ENCODE measurements around the gene UBAC2.

The UBAC2 gene

GRCh38 chr13:99258210-99258860 lies 57.7 kb downstream of the UBAC2 start, which contains the start of gene GPR18:
GPR18 (minus strand) TSS chr13:99258379; CDS start chr13:99255872, 2,507 bp downstream.
- no peaks in the 10 kb centered on the region for H3K9me3 ChIP-seq
- DNase-seq = no peak
- H3K27me3 ChIP-seq = no peaks in the 10 kb centered on the region
- H3K4me3 ChIP-seq (ENCODE audit: low read depth, low read length) = no peak within 1 kb of the TSS
- H3K4me1 ChIP-seq = no peaks in the 10 kb centered on the region
- no peak for TF ChIP-seq CTCF (IDR thresholded peaks at IDR 0.05; ENCODE audit: low read depth, low read length)
- peaks cover 3% of the 10 kb centered on the region for H3K36me3 ChIP-seq

- H3K4me3 ChIP-seq (ENCODE audit: low read depth, low read length) = no peak overlapping the region
- H3K4me1 ChIP-seq = no peaks in the 10 kb centered on the region
These were observed 58.3 kb downstream of the UBAC2 start for GRCh38 chr13:99258946-99259345.

GRCh38 chr13:99260216-99260615 lies 59.6 kb downstream of the UBAC2 start:
- Histone ChIP-seq H3K9me3 (no peaks in the 10 kb centered on the region), H3K27me3 (no peaks in the 10 kb centered on the region), H3K4me3 (ENCODE audit: low read depth, low read length) (no peak overlapping the region), H3K4me1 (no peaks in the 10 kb centered on the region), H3K36me3 (no peaks in the 10 kb centered on the region)
- DNase-seq = no peak
- no peak for TF ChIP-seq CTCF (IDR thresholded peaks at IDR 0.05; ENCODE audit: low read depth, low read length)

More at GRCh38 chr13:99258946-99259345, 58.3 kb downstream of the UBAC2 start:
- Histone ChIP-seq H3K9me3 (no peaks in the 10 kb centered on the region), H3K27me3 (no peaks in the 10 kb centered on the region), H3K36me3 (peaks cover 3% of the 10 kb centered on the region)
- TF ChIP-seq CTCF (IDR thresholded peaks at IDR 0.05; ENCODE audit: low read depth, low read length) = no peak
- DNase-seq = no peak

GRCh38 chr13:99261059-99261458 lies 60.4 kb downstream of the UBAC2 start:
- peak; percentile 39 for DNase-seq
- Histone ChIP-seq H3K4me1 (no peaks in the 10 kb centered on the region), H3K9me3 (no peaks in the 10 kb centered on the region), H3K27me3 (no peaks in the 10 kb centered on the region), H3K36me3 (no peaks in the 10 kb centered on the region), H3K4me3 (ENCODE audit: low read depth, low read length) (no peak overlapping the region)
- TF ChIP-seq CTCF (IDR thresholded peaks at IDR 0.05; ENCODE audit: low read depth, low read length) = no peak

- H3K27me3 ChIP-seq = no peaks in the 10 kb centered on the region
- no peaks in the 10 kb centered on the region for H3K36me3 ChIP-seq
- no peaks in the 10 kb centered on the region for H3K4me1 ChIP-seq
- no peak for DNase-seq
- TF ChIP-seq CTCF (IDR thresholded peaks at IDR 0.05; ENCODE audit: low read depth, low read length) = no peak
- no peak overlapping the region for H3K4me3 ChIP-seq (ENCODE audit: low read depth, low read length)
- H3K9me3 ChIP-seq = no peaks in the 10 kb centered on the region
These were observed 62.6 kb downstream of the UBAC2 start for GRCh38 chr13:99263126-99263785.

GRCh38 chr13:99264051-99264450 lies 63.4 kb downstream of the UBAC2 start:
- Histone ChIP-seq H3K9me3 (no peaks in the 10 kb centered on the region), H3K36me3 (no peaks in the 10 kb centered on the region), H3K27me3 (no peaks in the 10 kb centered on the region), H3K4me1 (no peaks in the 10 kb centered on the region), H3K4me3 (ENCODE audit: low read depth, low read length) (no peak overlapping the region)
- TF ChIP-seq CTCF (IDR thresholded peaks at IDR 0.05; ENCODE audit: low read depth, low read length) = no peak
- no peak for DNase-seq
